LHCN-M2 (cell line): ENCODE measurements around the gene C9orf50. TPM values are rescaled to one million over a fixed set of nuclear protein-coding genes. Genes with fewer than 3 reads are reported as not detected.
A peak's percentile ranks its signal among the peaks of the same experiment; 100 is the strongest.

ENCODE experiments used
- DNase-seq: peaks from one replicate; pipeline ENCODE4 v3.0.0-alpha.2; 2012; ENCODE audit warnings: low read depth
- total RNA-seq: library from RNA; depleted of rRNA; stranded (reverse); fragments of >200 nt; gene quantifications from 2 replicates; pipeline ENCODE4 v1.2.3, GENCODE V29; 2014

Gene C9orf50
- total RNA-seq, 1 experiment from 2014 or later = not detected

- DNase-seq = no peak
These were observed 10.8 kb upstream of the C9orf50 start for GRCh38 chr9:129631674-129632129.

GRCh38 chr9:129630967-129631673, 10.2 kb upstream of the C9orf50 start:
- DNase-seq = no peak

GRCh38 chr9:129629251-129629820, 8.4 kb upstream of the C9orf50 start:
- DNase-seq = no peak

- no peak for DNase-seq
These were observed 7.8 kb upstream of the C9orf50 start for GRCh38 chr9:129628709-129629108.

GRCh38 chr9:129627556-129628440, 6.9 kb upstream of the C9orf50 start:
- DNase-seq = no peak

GRCh38 chr9:129626625-129627284, 5.9 kb upstream of the C9orf50 start:
- peak; percentile 56 for DNase-seq

- peak; percentile 76 for DNase-seq
These were observed 5.3 kb upstream of the C9orf50 start, which contains the start of gene NTMT1 for GRCh38 chr9:129626079-129626624. NTMT1 (plus strand) TSS chr9:129626163; CDS start chr9:129632704, 6,541 bp downstream.

- no peak for DNase-seq
These were observed 4.0 kb upstream of the C9orf50 start for GRCh38 chr9:129624947-129625346.

- DNase-seq = no peak
These were observed 3.4 kb upstream of the C9orf50 start for GRCh38 chr9:129624168-129624759.

GRCh38 chr9:129623331-129623730, 2.4 kb upstream of the C9orf50 start:
- no peak for DNase-seq

GRCh38 chr9:129619787-129620668, 873 bp downstream of the C9orf50 start:
- DNase-seq = peak; percentile 23

- DNase-seq = peak; percentile 66
These were observed 3.7 kb downstream of the C9orf50 start for GRCh38 chr9:129617167-129617566.

GRCh38 chr9:129615407-129616285, 5.3 kb downstream of the C9orf50 start:
- no peak for DNase-seq

- no peak for DNase-seq
These were observed 6.0 kb downstream of the C9orf50 start for GRCh38 chr9:129614932-129615331.

GRCh38 chr9:129613520-129614175, 7.3 kb downstream of the C9orf50 start:
- DNase-seq = no peak

- no peak for DNase-seq
These were observed 7.9 kb downstream of the C9orf50 start for GRCh38 chr9:129612815-129613519.

- DNase-seq = no peak
These were observed 8.8 kb downstream of the C9orf50 start for GRCh38 chr9:129612123-129612522.
